K562 (cell line): ENCODE measurements around the gene NAA10. TPM values are rescaled to one million over a fixed set of nuclear protein-coding genes. Genes with fewer than 3 reads are reported as not detected.

Experiments used
- BHLHE40 ChIP-seq: IDR thresholded peaks from 2 replicates; pipeline ENCODE4 v1.6.1; 2011; ENCODE audit warnings: low read length, improper control_type of control experiment
- BRD4 ChIP-seq: fragments of 200-600 bp; sonication (generic); IDR thresholded peaks from 2 replicates; pipeline ENCODE4 v1.6.1; 2017; ENCODE audit warnings: inconsistent platforms
- COPS2 ChIP-seq: fragments of 450-650 bp; conservative IDR thresholded peaks from 2 replicates; pipeline ENCODE4 v1.6.1; 2016; ENCODE audit warnings: mild to moderate bottlenecking, moderate library complexity
- HLTF ChIP-seq: fragments of 450-650 bp; IDR thresholded peaks from 2 replicates; pipeline ENCODE4 v1.6.1; 2016
- MYC ChIP-seq, 2 experiments: fragments of 250-450 bp in 1 of 2; sonication (Bioruptor Pico) in 1 of 2; IDR thresholded peaks; 2 replicates each; pipeline versions ENCODE4 v1.5.1 to v1.6.1; 2012 to 2021; ENCODE audit warnings: low read depth in 2 of 2, borderline replicate concordance in 1 of 2, improper control_type of control experiment in 1 of 2, low read length in 1 of 2, mild to moderate bottlenecking in 1 of 2, moderate library complexity in 1 of 2
- POLR2H ChIP-seq: IDR thresholded peaks from 2 replicates; pipeline ENCODE4 v1.6.1; 2016; ENCODE audit warnings: missing genetic modification characterization, low read depth, mild to moderate bottlenecking, control low read depth, missing compliant biosample characterization, moderate library complexity
- SIRT6 ChIP-seq: IDR thresholded peaks from one replicate; pipeline ENCODE4 v1.6.1; 2012; ENCODE audit warnings: low read depth, mild to moderate bottlenecking, control low read depth, inconsistent platforms, low read length, moderate library complexity
- SP1 ChIP-seq: sonication (generic); formaldehyde crosslinking; IDR thresholded peaks from 2 replicates; pipeline ENCODE4 v1.8.1; 2022; ENCODE audit warnings: mild to moderate bottlenecking, missing genetic modification reagents
- SRSF1 ChIP-seq: fragments of 200-400 bp; formaldehyde crosslinking; IDR thresholded peaks from 2 replicates; pipeline ENCODE4 v1.6.1; 2017; ENCODE audit warnings: mild to moderate bottlenecking, low read depth, low read length, moderate library complexity
- ZNF184 ChIP-seq: sonication (generic); formaldehyde crosslinking; IDR thresholded peaks from 2 replicates; pipeline ENCODE4 v1.5.0; 2020; ENCODE audit warnings: missing genetic modification reagents
- ZNF436 ChIP-seq: fragments of 250-450, 450-650 bp; sonication (Bioruptor Pico); formaldehyde crosslinking; IDR thresholded peaks from 2 replicates; pipeline ENCODE4 v1.7.0; 2020; ENCODE audit warnings: mild to moderate bottlenecking
- polyA plus RNA-seq, 8 experiments: library from polyadenylated mRNA; depleted of rRNA in 4 of 8; stranded (reverse) in 5 of 8; unstranded in 3 of 8; fragments of >200 nt; fragmentation: Nextera tagmentation in 2 of 8; fragmentation: Illumina TruSeq in 1 of 8; extraction: Ambion mirVana in 2 of 8; extraction: Trizol in 1 of 8; gene quantifications; 2 replicates each; pipeline versions ENCODE4 v1.2.1 to v1.2.3, GENCODE V29; 2011 to 2014; ENCODE audit warnings: inconsistent platforms in 1 of 8, missing spikeins in 1 of 8
- total RNA-seq, 7 experiments: library from RNA; depleted of rRNA in 6 of 7; stranded (reverse); fragments of >200 nt in 6 of 7; fragmentation: Illumina TruSeq in 2 of 7; extraction: Trizol in 2 of 7; gene quantifications; 2 replicates each; pipeline versions ENCODE4 v1.2.1 to v1.2.3, GENCODE V29; 2011 to 2021; ENCODE audit warnings: low replicate concordance in 1 of 7
- TF ChIP-seq, protein P1 (sequence below): sonication (generic); formaldehyde crosslinking; IDR thresholded peaks from 2 replicates; pipeline ENCODE4 v1.8.1; 2023; ENCODE audit warnings: mild to moderate bottlenecking, missing genetic modification reagents
- TF ChIP-seq, protein P2 (sequence below): fragments of 450-650 bp; formaldehyde crosslinking; IDR thresholded peaks from 2 replicates; pipeline ENCODE4 v1.4.0; 2022; ENCODE audit warnings: missing genetic modification characterization
- TF ChIP-seq, protein P3 (sequence below): fragments of 250-450 bp; sonication (Bioruptor Pico); IDR thresholded peaks from 2 replicates; pipeline ENCODE4 v1.9.0; 2021; ENCODE audit warnings: mild to moderate bottlenecking, inconsistent platforms
- TF ChIP-seq, protein P4 (sequence below): fragments of 450-650 bp; IDR thresholded peaks from 2 replicates; pipeline ENCODE4 v1.6.1; 2017; ENCODE audit warnings: antibody characterized with exemption, mild to moderate bottlenecking
- TF ChIP-seq, protein P5 (sequence below): fragments of 250-450 bp; sonication (Bioruptor Pico); IDR thresholded peaks from 2 replicates; pipeline ENCODE4 v1.5.0; 2021

NAA10 gene
- total and polyA plus RNA-seq, 9 of the 15 experiments (the other 6 are each of a cell fraction or from before 2014, with no cell fraction given), result 11.1 to 250 (median 134) TPM

DNA sequence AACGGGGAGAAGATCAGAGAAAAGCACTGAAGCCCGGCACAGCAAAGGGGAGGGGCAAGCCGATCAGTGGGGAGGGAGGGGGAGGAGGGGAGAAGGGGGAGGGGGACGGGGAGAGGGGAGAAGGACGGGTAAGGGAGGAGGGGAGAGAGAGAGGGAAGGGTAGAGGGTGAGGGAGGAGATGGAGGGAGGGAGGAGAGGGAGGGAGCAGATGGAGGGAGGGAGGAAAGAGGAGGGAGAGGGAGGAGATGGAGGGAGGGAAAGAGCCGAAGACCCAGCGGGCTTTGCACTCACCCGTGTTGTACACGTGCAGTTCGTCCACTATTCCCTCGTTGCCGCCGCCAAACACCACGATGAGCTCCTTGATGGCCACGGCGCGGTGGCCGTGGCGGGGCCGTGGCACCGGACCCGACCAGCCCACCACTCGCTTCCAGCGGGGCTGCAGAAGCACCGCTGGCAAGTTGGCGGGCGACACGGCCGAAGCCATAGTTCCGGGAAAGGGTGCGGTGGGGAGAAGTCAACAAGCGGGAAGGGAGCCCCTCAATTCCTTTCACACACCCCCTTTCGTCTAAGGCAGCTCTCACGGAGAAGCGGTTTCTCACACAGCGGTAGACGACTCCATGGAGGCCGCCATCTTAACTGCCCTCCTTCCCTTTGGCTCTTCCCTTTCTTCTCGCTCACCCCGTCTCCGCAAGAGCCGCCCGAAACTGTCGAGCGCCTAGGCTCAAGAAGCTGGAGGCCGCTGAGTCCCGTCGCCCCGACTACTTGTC is 35.7 kb upstream of the NAA10 start (continued):
- TF ChIP-seq, protein P1, sequence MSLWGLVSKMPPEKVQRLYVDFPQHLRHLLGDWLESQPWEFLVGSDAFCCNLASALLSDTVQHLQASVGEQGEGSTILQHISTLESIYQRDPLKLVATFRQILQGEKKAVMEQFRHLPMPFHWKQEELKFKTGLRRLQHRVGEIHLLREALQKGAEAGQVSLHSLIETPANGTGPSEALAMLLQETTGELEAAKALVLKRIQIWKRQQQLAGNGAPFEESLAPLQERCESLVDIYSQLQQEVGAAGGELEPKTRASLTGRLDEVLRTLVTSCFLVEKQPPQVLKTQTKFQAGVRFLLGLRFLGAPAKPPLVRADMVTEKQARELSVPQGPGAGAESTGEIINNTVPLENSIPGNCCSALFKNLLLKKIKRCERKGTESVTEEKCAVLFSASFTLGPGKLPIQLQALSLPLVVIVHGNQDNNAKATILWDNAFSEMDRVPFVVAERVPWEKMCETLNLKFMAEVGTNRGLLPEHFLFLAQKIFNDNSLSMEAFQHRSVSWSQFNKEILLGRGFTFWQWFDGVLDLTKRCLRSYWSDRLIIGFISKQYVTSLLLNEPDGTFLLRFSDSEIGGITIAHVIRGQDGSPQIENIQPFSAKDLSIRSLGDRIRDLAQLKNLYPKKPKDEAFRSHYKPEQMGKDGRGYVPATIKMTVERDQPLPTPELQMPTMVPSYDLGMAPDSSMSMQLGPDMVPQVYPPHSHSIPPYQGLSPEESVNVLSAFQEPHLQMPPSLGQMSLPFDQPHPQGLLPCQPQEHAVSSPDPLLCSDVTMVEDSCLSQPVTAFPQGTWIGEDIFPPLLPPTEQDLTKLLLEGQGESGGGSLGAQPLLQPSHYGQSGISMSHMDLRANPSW, result no peak
- TF ChIP-seq BHLHE40 (peak; percentile 80), POLR2H (tag) (no peak), SRSF1 (no peak), HLTF (no peak), MYC (IDR thresholded peaks at IDR 0.05; ENCODE audit: low read depth, low read length) (peak; percentile 67; the same call in 1 of the 2 replicates), MYC (CRISPR knock-in tag; IDR thresholded peaks at IDR 0.05; ENCODE audit: borderline replicate concordance, low read depth) (peak; percentile 9; the same call in 1 of the 2 replicates), SP1 (CRISPR knock-in tag) (no peak), BRD4 (no peak), ZNF184 (CRISPR knock-in tag) (no peak), COPS2 (no peak), ZNF436 (CRISPR knock-in tag) (no peak), SIRT6 (no peak)
- TF ChIP-seq, protein P2, sequence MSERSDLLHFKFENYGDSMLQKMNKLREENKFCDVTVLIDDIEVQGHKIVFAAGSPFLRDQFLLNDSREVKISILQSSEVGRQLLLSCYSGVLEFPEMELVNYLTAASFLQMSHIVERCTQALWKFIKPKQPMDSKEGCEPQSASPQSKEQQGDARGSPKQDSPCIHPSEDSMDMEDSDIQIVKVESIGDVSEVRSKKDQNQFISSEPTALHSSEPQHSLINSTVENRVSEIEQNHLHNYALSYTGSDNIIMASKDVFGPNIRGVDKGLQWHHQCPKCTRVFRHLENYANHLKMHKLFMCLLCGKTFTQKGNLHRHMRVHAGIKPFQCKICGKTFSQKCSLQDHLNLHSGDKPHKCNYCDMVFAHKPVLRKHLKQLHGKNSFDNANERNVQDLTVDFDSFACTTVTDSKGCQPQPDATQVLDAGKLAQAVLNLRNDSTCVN (CRISPR knock-in tag), result no peak
- TF ChIP-seq, protein P3, sequence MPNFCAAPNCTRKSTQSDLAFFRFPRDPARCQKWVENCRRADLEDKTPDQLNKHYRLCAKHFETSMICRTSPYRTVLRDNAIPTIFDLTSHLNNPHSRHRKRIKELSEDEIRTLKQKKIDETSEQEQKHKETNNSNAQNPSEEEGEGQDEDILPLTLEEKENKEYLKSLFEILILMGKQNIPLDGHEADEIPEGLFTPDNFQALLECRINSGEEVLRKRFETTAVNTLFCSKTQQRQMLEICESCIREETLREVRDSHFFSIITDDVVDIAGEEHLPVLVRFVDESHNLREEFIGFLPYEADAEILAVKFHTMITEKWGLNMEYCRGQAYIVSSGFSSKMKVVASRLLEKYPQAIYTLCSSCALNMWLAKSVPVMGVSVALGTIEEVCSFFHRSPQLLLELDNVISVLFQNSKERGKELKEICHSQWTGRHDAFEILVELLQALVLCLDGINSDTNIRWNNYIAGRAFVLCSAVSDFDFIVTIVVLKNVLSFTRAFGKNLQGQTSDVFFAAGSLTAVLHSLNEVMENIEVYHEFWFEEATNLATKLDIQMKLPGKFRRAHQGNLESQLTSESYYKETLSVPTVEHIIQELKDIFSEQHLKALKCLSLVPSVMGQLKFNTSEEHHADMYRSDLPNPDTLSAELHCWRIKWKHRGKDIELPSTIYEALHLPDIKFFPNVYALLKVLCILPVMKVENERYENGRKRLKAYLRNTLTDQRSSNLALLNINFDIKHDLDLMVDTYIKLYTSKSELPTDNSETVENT, result no peak
- TF ChIP-seq, protein P4, sequence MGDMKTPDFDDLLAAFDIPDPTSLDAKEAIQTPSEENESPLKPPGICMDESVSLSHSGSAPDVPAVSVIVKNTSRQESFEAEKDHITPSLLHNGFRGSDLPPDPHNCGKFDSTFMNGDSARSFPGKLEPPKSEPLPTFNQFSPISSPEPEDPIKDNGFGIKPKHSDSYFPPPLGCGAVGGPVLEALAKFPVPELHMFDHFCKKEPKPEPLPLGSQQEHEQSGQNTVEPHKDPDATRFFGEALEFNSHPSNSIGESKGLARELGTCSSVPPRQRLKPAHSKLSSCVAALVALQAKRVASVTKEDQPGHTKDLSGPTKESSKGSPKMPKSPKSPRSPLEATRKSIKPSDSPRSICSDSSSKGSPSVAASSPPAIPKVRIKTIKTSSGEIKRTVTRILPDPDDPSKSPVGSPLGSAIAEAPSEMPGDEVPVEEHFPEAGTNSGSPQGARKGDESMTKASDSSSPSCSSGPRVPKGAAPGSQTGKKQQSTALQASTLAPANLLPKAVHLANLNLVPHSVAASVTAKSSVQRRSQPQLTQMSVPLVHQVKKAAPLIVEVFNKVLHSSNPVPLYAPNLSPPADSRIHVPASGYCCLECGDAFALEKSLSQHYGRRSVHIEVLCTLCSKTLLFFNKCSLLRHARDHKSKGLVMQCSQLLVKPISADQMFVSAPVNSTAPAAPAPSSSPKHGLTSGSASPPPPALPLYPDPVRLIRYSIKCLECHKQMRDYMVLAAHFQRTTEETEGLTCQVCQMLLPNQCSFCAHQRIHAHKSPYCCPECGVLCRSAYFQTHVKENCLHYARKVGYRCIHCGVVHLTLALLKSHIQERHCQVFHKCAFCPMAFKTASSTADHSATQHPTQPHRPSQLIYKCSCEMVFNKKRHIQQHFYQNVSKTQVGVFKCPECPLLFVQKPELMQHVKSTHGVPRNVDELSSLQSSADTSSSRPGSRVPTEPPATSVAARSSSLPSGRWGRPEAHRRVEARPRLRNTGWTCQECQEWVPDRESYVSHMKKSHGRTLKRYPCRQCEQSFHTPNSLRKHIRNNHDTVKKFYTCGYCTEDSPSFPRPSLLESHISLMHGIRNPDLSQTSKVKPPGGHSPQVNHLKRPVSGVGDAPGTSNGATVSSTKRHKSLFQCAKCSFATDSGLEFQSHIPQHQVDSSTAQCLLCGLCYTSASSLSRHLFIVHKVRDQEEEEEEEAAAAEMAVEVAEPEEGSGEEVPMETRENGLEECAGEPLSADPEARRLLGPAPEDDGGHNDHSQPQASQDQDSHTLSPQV, result peak; percentile 63; the same call in 1 of the 2 replicates
- TF ChIP-seq, protein P5, sequence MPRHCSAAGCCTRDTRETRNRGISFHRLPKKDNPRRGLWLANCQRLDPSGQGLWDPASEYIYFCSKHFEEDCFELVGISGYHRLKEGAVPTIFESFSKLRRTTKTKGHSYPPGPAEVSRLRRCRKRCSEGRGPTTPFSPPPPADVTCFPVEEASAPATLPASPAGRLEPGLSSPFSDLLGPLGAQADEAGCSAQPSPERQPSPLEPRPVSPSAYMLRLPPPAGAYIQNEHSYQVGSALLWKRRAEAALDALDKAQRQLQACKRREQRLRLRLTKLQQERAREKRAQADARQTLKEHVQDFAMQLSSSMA (CRISPR knock-in tag), result no peak
